Spleen (tissue), 7 donors: ENCODE data around the gene CCDC43.
"Not testable (repeated sequence)": the region's sequence is repeated elsewhere in the genome, so short reads cannot be mapped to it uniquely, and the experiment has no call there.

Experiments used
- CTCF ChIP-seq, 11 experiments: fragments of 200-600 bp in 7 of 11; fragments of 450-650 bp in 4 of 11; sonication (generic) in 4 of 11; IDR thresholded peaks in 8 of 11; conservative IDR thresholded peaks in 3 of 11; 1 replicate in 7 of 11; 2 replicates in 4 of 11; pipeline versions ENCODE4 v1.4.0 to v1.8.0; 2016 to 2021; ENCODE audit warnings: antibody characterized with exemption in 11 of 11, inconsistent platforms in 4 of 11, mild to moderate bottlenecking in 1 of 11
- POLR2A ChIP-seq, 3 donors: fragments of 450-650 bp; IDR thresholded peaks; one replicate each; pipeline ENCODE4 v1.5.1; 2017; ENCODE audit warnings: antibody characterized with exemption in 3 of 3, mild to moderate bottlenecking in 1 of 3
- POLR2AphosphoS5 ChIP-seq, 3 donors: sonication (generic); formaldehyde crosslinking; IDR thresholded peaks; one replicate each; pipeline ENCODE4 v1.5.1; 2017; ENCODE audit warnings: antibody characterized with exemption in 3 of 3
- donor health status: DM: no; HTN: no; CAD: no; lungs with moderate emphysema.
- donor health status: DM: no; HTN: no; CAD: no.
- donor health status: DM: no; HTN: no; CAD: no.

DNA sequence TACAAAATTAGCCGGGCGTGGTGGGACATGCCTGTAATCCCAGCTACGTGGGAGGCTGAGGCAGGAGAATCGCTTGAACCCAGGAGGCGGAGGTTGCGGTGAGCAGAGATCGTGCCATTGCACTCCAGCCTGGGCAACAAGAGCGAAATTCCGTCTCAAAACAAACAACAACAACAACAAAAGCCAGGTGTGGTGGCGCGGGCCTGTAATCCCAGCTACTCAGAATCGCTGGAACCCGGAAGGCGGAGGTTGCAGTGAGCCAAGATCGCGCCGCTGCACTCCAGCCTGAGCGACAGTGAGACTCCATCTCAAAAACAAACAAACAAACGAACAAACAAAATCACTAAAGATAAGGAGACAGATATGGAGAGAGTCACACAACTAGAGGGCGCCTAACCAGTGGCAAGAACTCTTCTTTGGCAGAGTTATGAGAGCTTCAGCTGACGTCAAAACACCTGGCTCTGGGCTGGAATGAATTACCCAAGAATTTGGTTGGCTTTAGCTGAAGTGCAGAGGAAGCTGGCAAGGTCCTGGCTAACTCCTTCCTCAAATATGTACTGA, 1.2 kb upstream of the CCDC43 start:
- not testable (repeated sequence) for TF ChIP-seq CTCF (IDR thresholded peaks at IDR 0.05 in 8 of 11, conservative IDR thresholded peaks at IDR 0.05 in 3 of 11); POLR2AphosphoS5 (IDR thresholded peaks at IDR 0.05); POLR2A (IDR thresholded peaks at IDR 0.05)
